K562 (cell line): ENCODE results near the gene C4orf54.

Experiments used
- ATF3 ChIP-seq, 2 experiments: fragments of 450-650 bp in 1 of 2; sonication (generic) in 1 of 2; formaldehyde crosslinking in 1 of 2; IDR thresholded peaks in 1 of 2; conservative IDR thresholded peaks in 1 of 2; 2 replicates each; pipeline versions ENCODE4 v1.6.1 to v1.8.1; 2016 to 2023; ENCODE audit warnings: mild to moderate bottlenecking in 2 of 2, moderate library complexity in 2 of 2, inconsistent platforms in 1 of 2, missing genetic modification reagents in 1 of 2
- CTCF ChIP-seq, 3 experiments: IDR thresholded peaks in 2 of 3; conservative IDR thresholded peaks in 1 of 3; 2 replicates each; pipeline ENCODE4 v1.5.1; 2011 to 2012; ENCODE audit warnings: low read length in 3 of 3, mild to moderate bottlenecking in 3 of 3, control low read depth in 2 of 3, improper control_type of control experiment in 1 of 3, inconsistent platforms in 1 of 3, low read depth in 1 of 3, mixed read lengths in 1 of 3, moderate library complexity in 1 of 3; ENCODE audit not compliant: insufficient read depth in 2 of 3
- EP300 ChIP-seq: IDR thresholded peaks from 2 replicates; pipeline ENCODE4 v1.6.1; 2012; ENCODE audit warnings: low read length, improper control_type of control experiment
- GABPA ChIP-seq: fragments of 200-800 bp; sonication (Bioruptor generic); conservative IDR thresholded peaks from 2 replicates; pipeline ENCODE4 v1.6.1; 2016; ENCODE audit warnings: low read depth, missing genetic modification characterization, missing compliant biosample characterization
- KLF1 ChIP-seq: fragments of 450-650 bp; IDR thresholded peaks from 2 replicates; pipeline ENCODE4 v1.6.1; 2016; ENCODE audit warnings: missing genetic modification characterization, missing compliant biosample characterization
- MXD1 ChIP-seq: fragments of 250-450 bp; sonication (Bioruptor Pico); IDR thresholded peaks from 2 replicates; pipeline ENCODE4 v1.8.0; 2021; ENCODE audit warnings: borderline replicate concordance, mild to moderate bottlenecking, moderate library complexity; ENCODE audit not compliant: poor library complexity, severe bottlenecking
- NR2C2 ChIP-seq, 2 experiments: fragments of 200-800 bp in 1 of 2; sonication (Bioruptor generic) in 1 of 2; sonication (generic) in 1 of 2; formaldehyde crosslinking in 1 of 2; IDR thresholded peaks; 2 replicates each; pipeline versions ENCODE4 v1.6.1 to v1.8.0; 2016 to 2022; ENCODE audit warnings: mild to moderate bottlenecking in 1 of 2, missing compliant biosample characterization in 1 of 2, missing genetic modification characterization in 1 of 2, missing genetic modification reagents in 1 of 2
- RFX5 ChIP-seq: IDR thresholded peaks from 2 replicates; pipeline ENCODE4 v1.6.1; 2011; ENCODE audit warnings: low read depth, mild to moderate bottlenecking, improper control_type of control experiment, low read length
- RNF2 ChIP-seq: sonication (generic); IDR thresholded peaks from 2 replicates; pipeline ENCODE4 v1.6.1; 2016
- SMAD1 ChIP-seq: fragments of 150-350 bp; IDR thresholded peaks from 2 replicates; pipeline ENCODE4 v1.6.1; 2014; ENCODE audit warnings: low read length, low read depth; ENCODE audit not compliant: partially characterized antibody
- TAF7 ChIP-seq: fragments of 450-650 bp; IDR thresholded peaks from 2 replicates; pipeline ENCODE4 v1.6.1; 2016; ENCODE audit warnings: missing genetic modification characterization, missing compliant biosample characterization

- no peak for TF ChIP-seq GABPA (tag)
- no peak for TF ChIP-seq EP300
- TF ChIP-seq RFX5, result no peak
- TF ChIP-seq RNF2, result no peak
- TF ChIP-seq NR2C2 (CRISPR knock-in tag; IDR thresholded peaks at IDR 0.05), result no peak
- TF ChIP-seq NR2C2 (tag; IDR thresholded peaks at IDR 0.05), result no peak
- no peak for TF ChIP-seq SMAD1
- TF ChIP-seq ATF3 (IDR thresholded peaks at IDR 0.05), result no peak
- TF ChIP-seq ATF3 (CRISPR knock-in tag; conservative IDR thresholded peaks at IDR 0.05), result no peak
- TF ChIP-seq CTCF (IDR thresholded peaks at IDR 0.05 in 2 of 3, conservative IDR thresholded peaks at IDR 0.05 in 1 of 3; ENCODE audit: insufficient read depth in 2 of 3, low read depth in 1 of 3, low read length in 3 of 3), result no peak
- TF ChIP-seq TAF7 (tag), result no peak
- no peak for TF ChIP-seq KLF1 (tag)
- TF ChIP-seq MXD1 (CRISPR knock-in tag), result no peak
Measured at GRCh38 chr4:99679976-99680375, 22.3 kb upstream of the C4orf54 start.
